ENCODE results near the gene EXOC6.

DNA sequence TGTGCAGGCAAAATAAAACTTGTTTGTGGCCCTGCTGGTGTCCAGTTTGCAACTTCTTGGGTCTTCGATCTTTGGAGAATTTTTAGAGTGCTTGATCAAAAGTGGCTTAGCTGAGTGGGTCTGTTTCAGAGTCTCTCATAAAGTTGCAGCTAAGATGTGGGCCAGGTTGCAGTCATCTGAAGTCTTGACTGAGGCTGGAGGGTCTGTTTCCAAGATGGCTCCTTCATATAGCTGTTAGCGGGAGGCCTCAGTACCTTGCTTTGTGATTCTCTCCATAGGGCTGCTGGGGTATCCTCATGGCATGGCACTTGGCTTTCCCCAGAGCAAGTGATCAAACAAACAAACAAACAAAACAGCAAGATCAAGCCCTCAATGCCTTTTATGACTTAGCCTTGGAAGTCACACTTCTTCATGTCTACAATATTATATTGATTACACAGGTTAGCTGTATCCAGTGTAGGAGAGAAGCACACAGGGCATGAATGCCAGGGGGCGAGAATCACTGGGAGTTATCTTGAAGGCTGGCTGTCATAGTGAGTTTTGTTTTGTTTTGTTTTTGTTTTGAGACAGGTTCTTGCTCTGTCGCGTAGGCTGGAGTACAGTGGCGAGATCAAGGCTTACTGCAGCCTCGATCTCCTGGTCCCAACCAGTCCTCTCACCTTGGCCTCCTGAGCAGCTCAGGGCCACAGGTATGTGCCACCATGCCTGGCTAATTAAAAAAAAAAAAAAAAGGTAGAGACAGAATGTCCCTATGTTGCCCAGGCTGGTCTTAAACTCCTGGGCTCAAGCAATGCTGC is 235.6 kb downstream of the EXOC6 start:
- TF ChIP-seq, protein P1, sequence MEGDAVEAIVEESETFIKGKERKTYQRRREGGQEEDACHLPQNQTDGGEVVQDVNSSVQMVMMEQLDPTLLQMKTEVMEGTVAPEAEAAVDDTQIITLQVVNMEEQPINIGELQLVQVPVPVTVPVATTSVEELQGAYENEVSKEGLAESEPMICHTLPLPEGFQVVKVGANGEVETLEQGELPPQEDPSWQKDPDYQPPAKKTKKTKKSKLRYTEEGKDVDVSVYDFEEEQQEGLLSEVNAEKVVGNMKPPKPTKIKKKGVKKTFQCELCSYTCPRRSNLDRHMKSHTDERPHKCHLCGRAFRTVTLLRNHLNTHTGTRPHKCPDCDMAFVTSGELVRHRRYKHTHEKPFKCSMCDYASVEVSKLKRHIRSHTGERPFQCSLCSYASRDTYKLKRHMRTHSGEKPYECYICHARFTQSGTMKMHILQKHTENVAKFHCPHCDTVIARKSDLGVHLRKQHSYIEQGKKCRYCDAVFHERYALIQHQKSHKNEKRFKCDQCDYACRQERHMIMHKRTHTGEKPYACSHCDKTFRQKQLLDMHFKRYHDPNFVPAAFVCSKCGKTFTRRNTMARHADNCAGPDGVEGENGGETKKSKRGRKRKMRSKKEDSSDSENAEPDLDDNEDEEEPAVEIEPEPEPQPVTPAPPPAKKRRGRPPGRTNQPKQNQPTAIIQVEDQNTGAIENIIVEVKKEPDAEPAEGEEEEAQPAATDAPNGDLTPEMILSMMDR (conservative IDR thresholded peaks at IDR 0.05; ENCODE audit: low read length): no peak
- TF ChIP-seq EZH2phosphoT487 (IDR thresholded peaks at IDR 0.05; ENCODE audit: borderline replicate concordance): no peak

Measured in Loucy (cell line).